Measurements from ENCODE around the gene PHAF1.

The PHAF1 gene

DNA sequence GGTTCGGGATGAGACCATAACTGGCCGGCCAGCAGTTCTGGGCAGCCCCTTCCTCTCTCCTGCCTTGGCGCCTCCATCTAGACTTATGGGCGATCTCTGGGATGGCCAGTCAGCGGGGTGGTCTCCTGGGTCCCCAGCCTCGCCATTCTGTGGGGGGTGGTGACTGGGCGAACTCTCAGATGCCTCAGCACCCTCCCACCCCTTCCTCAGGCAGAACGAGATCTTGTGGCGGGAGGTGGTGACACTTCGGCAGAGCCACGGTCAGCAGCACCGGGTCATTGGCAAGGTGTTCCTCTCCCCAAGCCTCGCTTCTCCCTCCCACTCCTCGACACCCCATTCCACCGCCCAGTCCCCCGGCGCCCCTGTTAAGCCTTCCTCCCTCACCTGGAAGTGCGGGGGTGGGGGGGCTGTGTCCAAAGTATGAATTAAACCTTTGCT is 56.4 kb downstream of the PHAF1 start:
- ATAC-seq = no peak
- no peak for TF ChIP-seq CSDC2 (CRISPR knock-in tag; IDR thresholded peaks at IDR 0.05)
- TF ChIP-seq GLIS3 (CRISPR knock-in tag; IDR thresholded peaks at IDR 0.05) = no peak
- no peak for TF ChIP-seq OSR1 (CRISPR knock-in tag; IDR thresholded peaks at IDR 0.05)
- no peak for TF ChIP-seq ZNF565 (CRISPR knock-in tag; conservative IDR thresholded peaks at IDR 0.05; ENCODE audit: low read depth)
- no peak for TF ChIP-seq ESRRG (CRISPR knock-in tag; IDR thresholded peaks at IDR 0.05)
- no peak for TF ChIP-seq ARNTL (CRISPR knock-in tag; IDR thresholded peaks at IDR 0.05; ENCODE audit: borderline replicate concordance, low read depth)
- TF ChIP-seq, protein P1, sequence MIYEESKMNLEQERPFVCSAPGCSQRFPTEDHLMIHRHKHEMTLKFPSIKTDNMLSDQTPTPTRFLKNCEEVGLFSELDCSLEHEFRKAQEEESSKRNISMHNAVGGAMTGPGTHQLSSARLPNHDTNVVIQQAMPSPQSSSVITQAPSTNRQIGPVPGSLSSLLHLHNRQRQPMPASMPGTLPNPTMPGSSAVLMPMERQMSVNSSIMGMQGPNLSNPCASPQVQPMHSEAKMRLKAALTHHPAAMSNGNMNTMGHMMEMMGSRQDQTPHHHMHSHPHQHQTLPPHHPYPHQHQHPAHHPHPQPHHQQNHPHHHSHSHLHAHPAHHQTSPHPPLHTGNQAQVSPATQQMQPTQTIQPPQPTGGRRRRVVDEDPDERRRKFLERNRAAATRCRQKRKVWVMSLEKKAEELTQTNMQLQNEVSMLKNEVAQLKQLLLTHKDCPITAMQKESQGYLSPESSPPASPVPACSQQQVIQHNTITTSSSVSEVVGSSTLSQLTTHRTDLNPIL (CRISPR knock-in tag; IDR thresholded peaks at IDR 0.05; ENCODE audit: low read depth) = no peak
- no peak for TF ChIP-seq TOX (CRISPR knock-in tag; IDR thresholded peaks at IDR 0.05; ENCODE audit: borderline replicate concordance)

DNA sequence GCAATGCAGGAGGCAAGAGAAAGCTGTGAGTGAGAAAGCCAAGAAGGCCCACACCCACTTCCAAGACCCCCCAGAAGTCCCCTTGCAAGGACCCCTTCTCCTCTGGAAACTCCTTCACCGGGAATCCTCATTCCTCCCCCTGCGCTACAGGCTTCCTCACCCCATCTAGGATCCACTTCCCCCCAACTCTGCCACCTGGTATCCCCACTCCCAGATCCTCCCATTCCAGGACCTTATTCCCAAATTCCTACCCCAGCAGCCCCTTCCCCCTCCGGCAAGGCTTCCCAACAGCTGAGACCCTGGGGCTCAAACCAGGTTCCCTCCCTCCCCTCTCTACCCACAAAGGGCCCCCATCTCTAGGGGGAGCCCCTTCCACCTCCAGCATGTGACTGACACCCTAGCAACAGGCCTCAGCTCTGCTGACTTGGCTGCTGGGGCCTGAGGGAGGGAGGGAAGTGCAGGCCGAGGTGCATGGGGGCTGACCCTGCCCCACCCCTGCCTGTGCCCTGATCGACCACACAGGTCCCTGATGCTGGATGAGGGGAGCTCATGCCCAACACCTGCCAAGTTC is 56.9 kb downstream of the PHAF1 start:
- ATAC-seq = no peak
- TF ChIP-seq RARB (CRISPR knock-in tag; IDR thresholded peaks at IDR 0.05) (no peak), PPARA (CRISPR knock-in tag; IDR thresholded peaks at IDR 0.05; ENCODE audit: borderline replicate concordance) (no peak), CSDC2 (CRISPR knock-in tag; IDR thresholded peaks at IDR 0.05) (no peak), ZNF565 (CRISPR knock-in tag; conservative IDR thresholded peaks at IDR 0.05; ENCODE audit: low read depth) (no peak), ZC3H10 (CRISPR knock-in tag; IDR thresholded peaks at IDR 0.05) (no peak), TOX (CRISPR knock-in tag; IDR thresholded peaks at IDR 0.05; ENCODE audit: borderline replicate concordance) (no peak), ZNF70 (CRISPR knock-in tag; IDR thresholded peaks at IDR 0.05) (no peak), ESRRG (CRISPR knock-in tag; IDR thresholded peaks at IDR 0.05) (no peak), ZFP3 (CRISPR knock-in tag; IDR thresholded peaks at IDR 0.05) (no peak), ARNTL (CRISPR knock-in tag; IDR thresholded peaks at IDR 0.05; ENCODE audit: borderline replicate concordance, low read depth) (no peak), ZNF8 (CRISPR knock-in tag; IDR thresholded peaks at IDR 0.05) (no peak), GLIS3 (CRISPR knock-in tag; IDR thresholded peaks at IDR 0.05) (no peak)
- TF ChIP-seq, protein P2, sequence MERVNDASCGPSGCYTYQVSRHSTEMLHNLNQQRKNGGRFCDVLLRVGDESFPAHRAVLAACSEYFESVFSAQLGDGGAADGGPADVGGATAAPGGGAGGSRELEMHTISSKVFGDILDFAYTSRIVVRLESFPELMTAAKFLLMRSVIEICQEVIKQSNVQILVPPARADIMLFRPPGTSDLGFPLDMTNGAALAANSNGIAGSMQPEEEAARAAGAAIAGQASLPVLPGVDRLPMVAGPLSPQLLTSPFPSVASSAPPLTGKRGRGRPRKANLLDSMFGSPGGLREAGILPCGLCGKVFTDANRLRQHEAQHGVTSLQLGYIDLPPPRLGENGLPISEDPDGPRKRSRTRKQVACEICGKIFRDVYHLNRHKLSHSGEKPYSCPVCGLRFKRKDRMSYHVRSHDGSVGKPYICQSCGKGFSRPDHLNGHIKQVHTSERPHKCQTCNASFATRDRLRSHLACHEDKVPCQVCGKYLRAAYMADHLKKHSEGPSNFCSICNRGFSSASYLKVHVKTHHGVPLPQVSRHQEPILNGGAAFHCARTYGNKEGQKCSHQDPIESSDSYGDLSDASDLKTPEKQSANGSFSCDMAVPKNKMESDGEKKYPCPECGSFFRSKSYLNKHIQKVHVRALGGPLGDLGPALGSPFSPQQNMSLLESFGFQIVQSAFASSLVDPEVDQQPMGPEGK (CRISPR knock-in tag; IDR thresholded peaks at IDR 0.05; ENCODE audit: borderline replicate concordance) = no peak
- TF ChIP-seq, protein P1 (CRISPR knock-in tag; IDR thresholded peaks at IDR 0.05; ENCODE audit: low read depth) = no peak

DNA sequence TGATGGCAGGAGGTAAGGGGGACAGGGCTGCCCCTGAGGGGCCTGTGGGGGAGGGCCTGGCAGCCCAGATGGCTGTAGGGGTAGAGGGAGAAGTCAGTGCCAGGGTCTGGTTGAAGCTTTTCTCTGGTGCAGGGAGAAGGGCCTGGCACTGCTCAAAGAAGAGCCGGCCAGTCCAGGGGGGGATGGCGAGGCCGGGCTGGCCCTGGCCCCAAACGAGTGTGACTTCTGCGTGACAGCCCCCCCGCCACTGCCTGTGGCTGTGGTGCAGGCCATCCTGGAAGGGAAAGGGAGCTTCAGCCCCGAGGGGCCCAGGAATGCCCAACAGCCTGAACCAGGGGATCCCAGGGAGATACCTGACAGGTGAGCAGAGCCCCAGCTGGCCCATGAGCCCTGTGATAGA is 57.8 kb downstream of the PHAF1 start:
- no peak for TF ChIP-seq CSDC2 (CRISPR knock-in tag; IDR thresholded peaks at IDR 0.05)
- no peak for TF ChIP-seq SNAI2 (CRISPR knock-in tag; IDR thresholded peaks at IDR 0.05)
- TF ChIP-seq ARNTL (CRISPR knock-in tag; IDR thresholded peaks at IDR 0.05; ENCODE audit: borderline replicate concordance, low read depth) = no peak
- TF ChIP-seq BACH2 (CRISPR knock-in tag; IDR thresholded peaks at IDR 0.05; ENCODE audit: borderline replicate concordance) = no peak
- TF ChIP-seq OSR1 (CRISPR knock-in tag; IDR thresholded peaks at IDR 0.05) = no peak
- ATAC-seq = no peak

DNA sequence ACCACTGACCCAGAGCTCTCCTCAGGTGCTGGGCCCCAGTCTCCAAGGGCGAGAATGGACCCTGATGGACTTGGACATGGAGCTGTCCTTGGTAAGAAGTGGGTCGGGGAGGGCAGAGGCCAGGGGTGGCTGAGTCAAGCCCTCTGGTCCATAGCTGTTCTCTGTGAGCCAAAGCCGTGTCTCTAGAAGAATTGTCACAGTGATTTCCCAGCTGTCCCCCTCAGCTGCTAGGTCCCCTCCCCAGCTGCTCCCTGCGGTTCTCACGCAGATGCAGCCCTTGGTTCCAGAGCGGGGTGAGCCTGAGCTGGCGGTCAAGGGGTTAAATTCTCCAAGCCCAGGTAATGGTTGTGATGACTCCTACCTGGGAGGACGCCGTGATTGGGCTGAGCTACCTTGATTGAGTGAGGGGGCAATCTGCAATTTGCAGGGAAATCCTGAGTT is 59.3 kb downstream of the PHAF1 start:
- TF ChIP-seq PPARA (CRISPR knock-in tag; IDR thresholded peaks at IDR 0.05; ENCODE audit: borderline replicate concordance) (no peak), SNAI2 (CRISPR knock-in tag; IDR thresholded peaks at IDR 0.05) (no peak), ZNF8 (CRISPR knock-in tag; IDR thresholded peaks at IDR 0.05) (no peak), ZNF70 (CRISPR knock-in tag; IDR thresholded peaks at IDR 0.05) (no peak), BACH2 (CRISPR knock-in tag; IDR thresholded peaks at IDR 0.05; ENCODE audit: borderline replicate concordance) (no peak), GLIS3 (CRISPR knock-in tag; IDR thresholded peaks at IDR 0.05) (no peak), ZC3H10 (CRISPR knock-in tag; IDR thresholded peaks at IDR 0.05) (no peak), ISL1 (CRISPR knock-in tag; IDR thresholded peaks at IDR 0.05) (no peak)
- TF ChIP-seq, protein P3, sequence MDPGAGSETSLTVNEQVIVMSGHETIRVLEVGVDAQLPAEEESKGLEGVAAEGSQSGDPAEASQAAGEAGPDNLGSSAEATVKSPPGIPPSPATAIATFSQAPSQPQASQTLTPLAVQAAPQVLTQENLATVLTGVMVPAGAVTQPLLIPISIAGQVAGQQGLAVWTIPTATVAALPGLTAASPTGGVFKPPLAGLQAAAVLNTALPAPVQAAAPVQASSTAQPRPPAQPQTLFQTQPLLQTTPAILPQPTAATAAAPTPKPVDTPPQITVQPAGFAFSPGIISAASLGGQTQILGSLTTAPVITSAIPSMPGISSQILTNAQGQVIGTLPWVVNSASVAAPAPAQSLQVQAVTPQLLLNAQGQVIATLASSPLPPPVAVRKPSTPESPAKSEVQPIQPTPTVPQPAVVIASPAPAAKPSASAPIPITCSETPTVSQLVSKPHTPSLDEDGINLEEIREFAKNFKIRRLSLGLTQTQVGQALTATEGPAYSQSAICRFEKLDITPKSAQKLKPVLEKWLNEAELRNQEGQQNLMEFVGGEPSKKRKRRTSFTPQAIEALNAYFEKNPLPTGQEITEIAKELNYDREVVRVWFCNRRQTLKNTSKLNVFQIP (CRISPR knock-in tag; IDR thresholded peaks at IDR 0.05; ENCODE audit: borderline replicate concordance, low read depth) = no peak
- TF ChIP-seq, protein P2 (CRISPR knock-in tag; IDR thresholded peaks at IDR 0.05; ENCODE audit: borderline replicate concordance) = no peak
- TF ChIP-seq, protein P1 (CRISPR knock-in tag; IDR thresholded peaks at IDR 0.05; ENCODE audit: low read depth) = no peak
- no peak for ATAC-seq
